Measurements from ENCODE around the gene SINHCAF.

SINHCAF gene

GRCh38 chr12:31298922-31299321, 27.0 kb downstream of the SINHCAF start:
- H2BK5ac ChIP-seq (ENCODE audit: low read depth, low read length, poor library complexity, severe bottlenecking) = no peak overlapping the region
- no peak overlapping the region for H2BK15ac ChIP-seq (ENCODE audit: low read depth, poor library complexity, severe bottlenecking)
- no peak overlapping the region for H2AFZ ChIP-seq (ENCODE audit: low read depth, low read length)
- H2AK5ac ChIP-seq (ENCODE audit: low read length, severe bottlenecking) = no peak overlapping the region
- no peak overlapping the region for H3K4ac ChIP-seq (ENCODE audit: low read depth in 1 of 2, low read length in 2 of 2)
- no peak overlapping the region for H3K4me3 ChIP-seq (ENCODE audit: insufficient read depth in 1 of 2, low read depth in 1 of 2, low read length in 2 of 2)
- H3K9me3 ChIP-seq (ENCODE audit: control insufficient read depth, low read length) = no peaks in the 10 kb centered on the region
- H3K27ac ChIP-seq (ENCODE audit: low read length, poor library complexity, severe bottlenecking) = no peak overlapping the region
- H3K18ac ChIP-seq (ENCODE audit: low read depth in 1 of 2, low read length in 2 of 2) = no peak overlapping the region
- peaks cover 13 to 34% of the 10 kb centered on the region in 2 experiments for H3K36me3 ChIP-seq (ENCODE audit: control insufficient read depth in 1 of 2, insufficient read depth in 2 of 2, low read depth in 1 of 2, low read length in 2 of 2)
- H3K4me1 ChIP-seq (ENCODE audit: control insufficient read depth, insufficient read depth, low read depth, low read length) = no peaks in the 10 kb centered on the region
- no peak overlapping the region for H3K9ac ChIP-seq (ENCODE audit: low read length)
- H3K79me1 ChIP-seq (replicated peaks; ENCODE audit: low read length, poor library complexity, severe bottlenecking) = peaks cover 26% of the 10 kb centered on the region
- no peak overlapping the region for H3K14ac ChIP-seq (ENCODE audit: low read length in 2 of 2)
- H2BK120ac ChIP-seq (ENCODE audit: low read depth, low read length) = no peak overlapping the region
- WGBS = 87% methylated on average over 2 of the region's 3 CpGs
- no peak overlapping the region for H3K4me2 ChIP-seq (ENCODE audit: low read length, poor library complexity, severe bottlenecking)
- no peak overlapping the region for H4K91ac ChIP-seq (ENCODE audit: low read length)
- H2BK12ac ChIP-seq (ENCODE audit: low read length in 2 of 2) = no peak overlapping the region
- H3K23ac ChIP-seq (ENCODE audit: low read length in 2 of 2) = no peak overlapping the region
- DNase-seq = no peak
- H3K27me3 ChIP-seq (ENCODE audit: control insufficient read depth in 1 of 2, insufficient read depth in 1 of 2, low read length in 2 of 2) = no peaks in the 10 kb centered on the region
- H4K8ac ChIP-seq (ENCODE audit: low read length) = no peak overlapping the region

- Histone ChIP-seq H3K27me3 (ENCODE audit: control insufficient read depth in 1 of 2, insufficient read depth in 1 of 2, low read length in 2 of 2) (no peaks in the 10 kb centered on the region), H2BK5ac (ENCODE audit: low read depth, low read length, poor library complexity, severe bottlenecking) (no peak overlapping the region), H2AK5ac (ENCODE audit: low read length, severe bottlenecking) (no peak overlapping the region), H3K4me3 (ENCODE audit: insufficient read depth in 1 of 2, low read depth in 1 of 2, low read length in 2 of 2) (no peak overlapping the region), H2BK15ac (ENCODE audit: low read depth, poor library complexity, severe bottlenecking) (no peak overlapping the region), H3K79me1 (replicated peaks; ENCODE audit: low read length, poor library complexity, severe bottlenecking) (peaks cover 24% of the 10 kb centered on the region), H3K9me3 (ENCODE audit: control insufficient read depth, low read length) (no peaks in the 10 kb centered on the region), H3K4me1 (ENCODE audit: control insufficient read depth, insufficient read depth, low read depth, low read length) (no peaks in the 10 kb centered on the region), H4K8ac (ENCODE audit: low read length) (no peak overlapping the region), H3K4ac (ENCODE audit: low read depth in 1 of 2, low read length in 2 of 2) (no peak overlapping the region), H3K23ac (ENCODE audit: low read length in 2 of 2) (no peak overlapping the region), H3K27ac (ENCODE audit: low read length, poor library complexity, severe bottlenecking) (no peak overlapping the region), H4K91ac (ENCODE audit: low read length) (no peak overlapping the region), H2BK12ac (ENCODE audit: low read length in 2 of 2) (no peak overlapping the region), H3K4me2 (ENCODE audit: low read length, poor library complexity, severe bottlenecking) (no peak overlapping the region), H2BK120ac (ENCODE audit: low read depth, low read length) (no peak overlapping the region), H3K36me3 (ENCODE audit: control insufficient read depth in 1 of 2, insufficient read depth in 2 of 2, low read depth in 1 of 2, low read length in 2 of 2) (peaks cover 11 to 34% of the 10 kb centered on the region in 2 experiments), H3K18ac (ENCODE audit: low read depth in 1 of 2, low read length in 2 of 2) (no peak overlapping the region), H3K9ac (ENCODE audit: low read length) (no peak overlapping the region), H3K14ac (ENCODE audit: low read length in 2 of 2) (no peak overlapping the region), H2AFZ (ENCODE audit: low read depth, low read length) (no peak overlapping the region)
- 100% methylated on average over 2 of the region's 2 CpGs for WGBS
- no peak for DNase-seq
These were observed 27.4 kb downstream of the SINHCAF start for GRCh38 chr12:31298515-31298910.

GRCh38 chr12:31297572-31298514, 28.1 kb downstream of the SINHCAF start:
- Histone ChIP-seq H3K4ac (ENCODE audit: low read depth in 1 of 2, low read length in 2 of 2) (no peak overlapping the region), H2AK5ac (ENCODE audit: low read length, severe bottlenecking) (no peak overlapping the region), H2AFZ (ENCODE audit: low read depth, low read length) (no peak overlapping the region), H4K91ac (ENCODE audit: low read length) (no peak overlapping the region), H3K27me3 (ENCODE audit: control insufficient read depth in 1 of 2, insufficient read depth in 1 of 2, low read length in 2 of 2) (no peaks in the 10 kb centered on the region), H3K36me3 (ENCODE audit: control insufficient read depth in 1 of 2, insufficient read depth in 2 of 2, low read depth in 1 of 2, low read length in 2 of 2) (peaks cover 11 to 33% of the 10 kb centered on the region in 2 experiments), H2BK5ac (ENCODE audit: low read depth, low read length, poor library complexity, severe bottlenecking) (no peak overlapping the region), H2BK120ac (ENCODE audit: low read depth, low read length) (no peak overlapping the region), H3K9ac (ENCODE audit: low read length) (no peak overlapping the region), H3K18ac (ENCODE audit: low read depth in 1 of 2, low read length in 2 of 2) (no peak overlapping the region), H2BK15ac (ENCODE audit: low read depth, poor library complexity, severe bottlenecking) (no peak overlapping the region), H3K23ac (ENCODE audit: low read length in 2 of 2) (no peak overlapping the region), H3K27ac (ENCODE audit: low read length, poor library complexity, severe bottlenecking) (no peak overlapping the region), H3K4me3 (ENCODE audit: insufficient read depth in 1 of 2, low read depth in 1 of 2, low read length in 2 of 2) (no peak overlapping the region), H3K4me2 (ENCODE audit: low read length, poor library complexity, severe bottlenecking) (no peak overlapping the region), H4K8ac (ENCODE audit: low read length) (peak overlapping the region; percentile 60), H3K79me1 (replicated peaks; ENCODE audit: low read length, poor library complexity, severe bottlenecking) (peaks cover 21% of the 10 kb centered on the region), H3K14ac (ENCODE audit: low read length in 2 of 2) (no peak overlapping the region), H3K4me1 (ENCODE audit: control insufficient read depth, insufficient read depth, low read depth, low read length) (no peaks in the 10 kb centered on the region), H3K9me3 (ENCODE audit: control insufficient read depth, low read length) (no peaks in the 10 kb centered on the region), H2BK12ac (ENCODE audit: low read length in 2 of 2) (no peak overlapping the region)
- WGBS = over 99% methylated on average over 9 of the region's 13 CpGs
- no peak for DNase-seq

GRCh38 chr12:31289441-31289840, 36.5 kb downstream of the SINHCAF start:
- 100% methylated on average over 1 of the region's 2 CpGs for WGBS
- no peak overlapping the region for H3K23ac ChIP-seq (ENCODE audit: low read length in 2 of 2)
- no peak overlapping the region for H3K4ac ChIP-seq (ENCODE audit: low read depth in 1 of 2, low read length in 2 of 2)
- H2AK5ac ChIP-seq (ENCODE audit: low read length, severe bottlenecking) = no peak overlapping the region
- H3K79me1 ChIP-seq (replicated peaks; ENCODE audit: low read length, poor library complexity, severe bottlenecking) = peaks cover 18% of the 10 kb centered on the region
- no peak for DNase-seq
- no peak overlapping the region for H3K4me2 ChIP-seq (ENCODE audit: low read length, poor library complexity, severe bottlenecking)
- H3K36me3 ChIP-seq (ENCODE audit: control insufficient read depth in 1 of 2, insufficient read depth in 2 of 2, low read depth in 1 of 2, low read length in 2 of 2) = peaks cover 18 to 50% of the 10 kb centered on the region in 2 experiments
- no peak overlapping the region for H3K14ac ChIP-seq (ENCODE audit: low read length in 2 of 2)
- no peaks in the 10 kb centered on the region for H3K9me3 ChIP-seq (ENCODE audit: control insufficient read depth, low read length)
- no peak overlapping the region for H2BK12ac ChIP-seq (ENCODE audit: low read length in 2 of 2)
- no peak overlapping the region for H3K27ac ChIP-seq (ENCODE audit: low read length, poor library complexity, severe bottlenecking)
- H2BK5ac ChIP-seq (ENCODE audit: low read depth, low read length, poor library complexity, severe bottlenecking) = no peak overlapping the region
- no peak overlapping the region for H2BK15ac ChIP-seq (ENCODE audit: low read depth, poor library complexity, severe bottlenecking)
- H3K27me3 ChIP-seq (ENCODE audit: control insufficient read depth in 1 of 2, insufficient read depth in 1 of 2, low read length in 2 of 2) = no peaks in the 10 kb centered on the region
- no peak overlapping the region for H4K8ac ChIP-seq (ENCODE audit: low read length)
- no peak overlapping the region for H3K18ac ChIP-seq (ENCODE audit: low read depth in 1 of 2, low read length in 2 of 2)
- H3K4me1 ChIP-seq (ENCODE audit: control insufficient read depth, insufficient read depth, low read depth, low read length) = no peaks in the 10 kb centered on the region
- no peak overlapping the region for H3K4me3 ChIP-seq (ENCODE audit: insufficient read depth in 1 of 2, low read depth in 1 of 2, low read length in 2 of 2)
- no peak overlapping the region for H2AFZ ChIP-seq (ENCODE audit: low read depth, low read length)
- H4K91ac ChIP-seq (ENCODE audit: low read length) = no peak overlapping the region
- H3K9ac ChIP-seq (ENCODE audit: low read length) = no peak overlapping the region
- H2BK120ac ChIP-seq (ENCODE audit: low read depth, low read length) = no peak overlapping the region
